ENCODE measurements around the gene CHRNB2. TPM values are rescaled to one million over a fixed set of nuclear protein-coding genes. Genes with fewer than 3 reads are reported as not detected.

Gene CHRNB2
- total RNA-seq, 1 donor from 2014 or later: 0.11 TPM

- no peak overlapping the region for H2AFZ ChIP-seq (replicated peaks)
- no peaks in the 10 kb centered on the region for H3K27me3 ChIP-seq
- no peak overlapping the region for H3K9ac ChIP-seq
- TF ChIP-seq EZH2phosphoT487 (IDR thresholded peaks at IDR 0.05) (no peak), EZH2 (IDR thresholded peaks at IDR 0.05) (no peak), CTCF (IDR thresholded peaks at IDR 0.05) (no peak)
- peaks cover 55% of the 10 kb centered on the region for H3F3A ChIP-seq (ENCODE audit: low read depth)
- peaks cover 68% of the 10 kb centered on the region for H4K20me1 ChIP-seq (ENCODE audit: low read depth)
- H3K27ac ChIP-seq: peak overlapping the region; percentile 91
- H3K79me2 ChIP-seq (ENCODE audit: low read depth): peaks cover 69% of the 10 kb centered on the region
- DNase-seq (ENCODE audit: low spot score): peak; percentile 51
- H3K4me3 Mint-ChIP-seq: peak overlapping the region; percentile 96
- peaks cover 6% of the 10 kb centered on the region for H3K36me3 Mint-ChIP-seq
- no peaks in the 10 kb centered on the region for H3K9me3 Mint-ChIP-seq
- no peaks in the 10 kb centered on the region for H3K27me3 Mint-ChIP-seq (ENCODE audit: insufficient read depth, low read depth)
- no peak overlapping the region for H3K27ac Mint-ChIP-seq
- no peaks in the 10 kb centered on the region for H3K36me3 ChIP-seq
- peaks cover 46% of the 10 kb centered on the region for H3K4me1 ChIP-seq
- H3K4me3 ChIP-seq: no peak overlapping the region
- H3K9me3 ChIP-seq (ENCODE audit: low read depth): no peaks in the 10 kb centered on the region
- peaks cover 41% of the 10 kb centered on the region for H3K4me1 Mint-ChIP-seq
- H3K4me2 ChIP-seq: peak overlapping the region; percentile 95
Observed at GRCh38 chr1:154609398-154610380, 42.1 kb downstream of the CHRNB2 start.

GRCh38 chr1:154611150-154611862, 43.7 kb downstream of the CHRNB2 start:
- H3K27ac ChIP-seq: no peak overlapping the region
- H3K4me1 Mint-ChIP-seq: peaks cover 36% of the 10 kb centered on the region
- peaks cover 55% of the 10 kb centered on the region for H3F3A ChIP-seq (ENCODE audit: low read depth)
- DNase-seq (ENCODE audit: low spot score): peak; percentile 44
- H3K4me2 ChIP-seq: peak overlapping the region; percentile 64
- no peak for TF ChIP-seq EZH2 (IDR thresholded peaks at IDR 0.05)
- TF ChIP-seq CTCF (IDR thresholded peaks at IDR 0.05): no peak
- no peak for TF ChIP-seq EZH2phosphoT487 (IDR thresholded peaks at IDR 0.05)
- no peaks in the 10 kb centered on the region for H3K27me3 ChIP-seq
- H3K9me3 Mint-ChIP-seq: no peaks in the 10 kb centered on the region
- peaks cover 67% of the 10 kb centered on the region for H4K20me1 ChIP-seq (ENCODE audit: low read depth)
- H3K9ac ChIP-seq: no peak overlapping the region
- H3K36me3 Mint-ChIP-seq: no peaks in the 10 kb centered on the region
- peaks cover 69% of the 10 kb centered on the region for H3K79me2 ChIP-seq (ENCODE audit: low read depth)
- H3K9me3 ChIP-seq (ENCODE audit: low read depth): no peaks in the 10 kb centered on the region
- peak overlapping the region; percentile 7 for H3K4me3 ChIP-seq
- no peak overlapping the region for H2AFZ ChIP-seq (replicated peaks)
- H3K4me1 ChIP-seq: peaks cover 39% of the 10 kb centered on the region
- no peaks in the 10 kb centered on the region for H3K36me3 ChIP-seq
- H3K27ac Mint-ChIP-seq: no peak overlapping the region
- H3K4me3 Mint-ChIP-seq: peak overlapping the region; percentile 0
- H3K27me3 Mint-ChIP-seq (ENCODE audit: insufficient read depth, low read depth): no peaks in the 10 kb centered on the region

GRCh38 chr1:154614247-154614646, 46.7 kb downstream of the CHRNB2 start:
- H3K36me3 ChIP-seq: no peaks in the 10 kb centered on the region
- H4K20me1 ChIP-seq (ENCODE audit: low read depth): peaks cover 73% of the 10 kb centered on the region
- H3K4me1 ChIP-seq: peaks cover 24% of the 10 kb centered on the region
- Mint-ChIP-seq H3K36me3 (no peaks in the 10 kb centered on the region), H3K9me3 (no peaks in the 10 kb centered on the region), H3K27me3 (ENCODE audit: insufficient read depth, low read depth) (no peaks in the 10 kb centered on the region), H3K27ac (no peak overlapping the region), H3K4me3 (no peak overlapping the region), H3K4me1 (peaks cover 23% of the 10 kb centered on the region)
- peaks cover 26% of the 10 kb centered on the region for H3F3A ChIP-seq (ENCODE audit: low read depth)
- no peaks in the 10 kb centered on the region for H3K9me3 ChIP-seq (ENCODE audit: low read depth)
- DNase-seq (ENCODE audit: low spot score): peak; percentile 10
- no peak overlapping the region for H3K9ac ChIP-seq
- H2AFZ ChIP-seq (replicated peaks): no peak overlapping the region
- H3K27me3 ChIP-seq: no peaks in the 10 kb centered on the region
- no peak overlapping the region for H3K27ac ChIP-seq
- TF ChIP-seq CTCF (IDR thresholded peaks at IDR 0.05) (peak; percentile 25), EZH2 (IDR thresholded peaks at IDR 0.05) (no peak)
- H3K4me3 ChIP-seq: no peak overlapping the region
- H3K4me2 ChIP-seq: no peak overlapping the region
- H3K79me2 ChIP-seq (ENCODE audit: low read depth): peaks cover 82% of the 10 kb centered on the region

All from neural progenitor cell (in vitro differentiated cells).